Caco-2 (cell line): ENCODE results near the gene RPE65. TPM values are rescaled to one million over a fixed set of nuclear protein-coding genes. Genes with fewer than 3 reads are reported as not detected.
"Not testable (repeated sequence)": the region's sequence is repeated elsewhere in the genome, so short reads cannot be mapped to it uniquely, and the experiment has no call there.

ENCODE experiments used
- BruUV-seq: library from RNA; stranded (reverse); fragments of 400-500 nt; replicated peaks from 2 replicates; lab custom pipeline; 2021; lab: Mats Ljungman, UMichigan
- CTCF ChIA-PET: fragments of 300-600 bp; sonication (Branson Sonifier 250); formaldehyde crosslinking; loops from one replicate; lab custom pipeline; 2022; ENCODE audit warnings: antibody characterized with exemption; lab: Charles Lee
- POLR2A ChIA-PET: fragments of 300-600 bp; sonication (Branson Sonifier 250); formaldehyde crosslinking; loops from one replicate; lab custom pipeline; 2022; ENCODE audit warnings: antibody characterized with exemption; lab: Charles Lee
- DNase-seq, 2 experiments: peaks; one replicate each; pipeline versions ENCODE4 v3.0.0 to v3.0.0-alpha.2; 2020 to 2022
- H3K27me3 ChIP-seq: replicated peaks from 2 replicates; pipeline ENCODE4 v1.6.0; 2011; ENCODE audit warnings: low read length; ENCODE audit not compliant: control insufficient read depth, insufficient read depth
- H3K36me3 ChIP-seq: 2 replicates; pipeline ENCODE4 v1.5.1; 2011; ENCODE audit warnings: low read length; ENCODE audit not compliant: control insufficient read depth, insufficient read depth
- H3K4me1 ChIP-seq: fragments of 250-450 bp; sonication (Bioruptor Pico); 2 replicates; pipeline ENCODE4 v1.5.1; 2020; ENCODE audit warnings: mild to moderate bottlenecking
- H3K4me3 ChIP-seq: 2 replicates; pipeline ENCODE4 v1.5.1; 2011; ENCODE audit warnings: low read depth, mild to moderate bottlenecking, control low read depth, low read length
- H3K9me3 ChIP-seq: fragments of 250-450 bp; sonication (Bioruptor Pico); 2 replicates; pipeline ENCODE4 v1.5.1; 2020; ENCODE audit warnings: mild to moderate bottlenecking, moderate library complexity
- H3K27ac Mint-ChIP-seq: one replicate; pipeline ENCODE4 v1.8.0; 2022; ENCODE audit warnings: mixed read lengths; ENCODE audit not compliant: unreplicated experiment
- H3K27me3 Mint-ChIP-seq: one replicate; pipeline ENCODE4 v1.8.0; 2022; ENCODE audit warnings: mixed read lengths; ENCODE audit not compliant: insufficient read depth, unreplicated experiment
- H3K36me3 Mint-ChIP-seq: one replicate; pipeline ENCODE4 v1.8.0; 2022; ENCODE audit warnings: mild to moderate bottlenecking, mixed read lengths; ENCODE audit not compliant: insufficient read depth, unreplicated experiment
- H3K4me1 Mint-ChIP-seq: one replicate; pipeline ENCODE4 v1.8.0; 2022; ENCODE audit warnings: low read depth, mixed read lengths; ENCODE audit not compliant: unreplicated experiment
- H3K4me3 Mint-ChIP-seq: one replicate; pipeline ENCODE4 v1.8.0; 2022; ENCODE audit warnings: mild to moderate bottlenecking, moderate library complexity, mixed read lengths; ENCODE audit not compliant: unreplicated experiment
- H3K9me3 Mint-ChIP-seq: one replicate; pipeline ENCODE4 v1.8.0; 2022; ENCODE audit warnings: mixed read lengths; ENCODE audit not compliant: unreplicated experiment
- CTCF ChIP-seq, 2 experiments: fragments of 200-600 bp in 1 of 2; IDR thresholded peaks; 1 replicate in 1 of 2; 2 replicates in 1 of 2; pipeline versions ENCODE4 v1.5.1 to v1.8.0; 2011 to 2022; ENCODE audit warnings: antibody characterized with exemption in 1 of 2, control low read depth in 1 of 2, inconsistent platforms in 1 of 2, low read depth in 1 of 2, low read length in 1 of 2, mild to moderate bottlenecking in 1 of 2, moderate library complexity in 1 of 2; ENCODE audit not compliant: insufficient read depth in 1 of 2, severe bottlenecking in 1 of 2, unreplicated experiment in 1 of 2
- intact Hi-C: fragments of 100-400 bp; cut with micrococcal nuclease; formaldehyde crosslinking; loops from one replicate; pipeline ENCODE4 v1.10.0; 2022; ENCODE audit not compliant: unreplicated experiment
- total RNA-seq: library from RNA; stranded (reverse); gene quantifications from 2 replicates; pipeline ENCODE4 v1.2.3, GENCODE V29; 2022

RPE65 gene
- total RNA-seq, 1 experiment from 2014 or later, result not detected

GRCh38 chr1:68385798-68386524, 63.8 kb downstream of the RPE65 start:
- H3K9me3 ChIP-seq, intact Hi-C loops, POLR2A ChIA-PET, CTCF ChIA-PET, H3K4me3 Mint-ChIP-seq, H3K36me3 ChIP-seq, H3K27me3 ChIP-seq, H3K27me3 Mint-ChIP-seq, H3K36me3 Mint-ChIP-seq, DNase-seq, BruUV-seq, H3K27ac Mint-ChIP-seq, H3K4me1 ChIP-seq, H3K4me1 Mint-ChIP-seq, H3K4me3 ChIP-seq: not testable (repeated sequence)
- H3K9me3 Mint-ChIP-seq, result peaks cover 15% of the 10 kb centered on the region

GRCh38 chr1:68384872-68385411, 64.8 kb downstream of the RPE65 start:
- ChIA-PET CTCF (no interaction called here), POLR2A (no interaction called here)
- intact Hi-C loops, result no loop called here
- no TSS peak for BruUV-seq
- H3K4me3 ChIP-seq, result no peak overlapping the region
- no peak for TF ChIP-seq CTCF (IDR thresholded peaks at IDR 0.05; ENCODE audit: insufficient read depth in 1 of 2, low read depth in 1 of 2, low read length in 1 of 2, severe bottlenecking in 1 of 2, unreplicated experiment in 1 of 2)
- H3K36me3 ChIP-seq, result no peaks in the 10 kb centered on the region
- H3K4me1 Mint-ChIP-seq, result no peaks in the 10 kb centered on the region
- no peaks in the 10 kb centered on the region for H3K27me3 ChIP-seq
- H3K27me3 Mint-ChIP-seq, result peaks cover 6% of the 10 kb centered on the region
- no peaks in the 10 kb centered on the region for H3K9me3 ChIP-seq
- H3K27ac Mint-ChIP-seq, result no peak overlapping the region
- H3K9me3 Mint-ChIP-seq, result peaks cover 15% of the 10 kb centered on the region
- H3K36me3 Mint-ChIP-seq, result no peaks in the 10 kb centered on the region
- no peaks in the 10 kb centered on the region for H3K4me1 ChIP-seq
- no peak for DNase-seq
- H3K4me3 Mint-ChIP-seq, result no peak overlapping the region

GRCh38 chr1:68384321-68384813, 65.4 kb downstream of the RPE65 start:
- Histone ChIP-seq H3K9me3 (no peaks in the 10 kb centered on the region), H3K36me3 (no peaks in the 10 kb centered on the region), H3K4me1 (no peaks in the 10 kb centered on the region), H3K27me3 (no peaks in the 10 kb centered on the region), H3K4me3 (no peak overlapping the region)
- no peaks in the 10 kb centered on the region for H3K36me3 Mint-ChIP-seq
- no peak for TF ChIP-seq CTCF (IDR thresholded peaks at IDR 0.05; ENCODE audit: insufficient read depth in 1 of 2, low read depth in 1 of 2, low read length in 1 of 2, severe bottlenecking in 1 of 2, unreplicated experiment in 1 of 2)
- H3K27me3 Mint-ChIP-seq, result peaks cover 6% of the 10 kb centered on the region
- no peak overlapping the region for H3K27ac Mint-ChIP-seq
- H3K4me3 Mint-ChIP-seq, result no peak overlapping the region
- H3K9me3 Mint-ChIP-seq, result peaks cover 15% of the 10 kb centered on the region
- intact Hi-C loops, result no loop called here
- no TSS peak for BruUV-seq
- ChIA-PET POLR2A (no interaction called here), CTCF (interaction anchor here (0.7 kb wide), 1 partner anchor 1230 kb away, joined by 3 read pairs; no protein-coding TSS in a partner anchor)
- no peaks in the 10 kb centered on the region for H3K4me1 Mint-ChIP-seq
- DNase-seq, result no peak
